ENCODE data around the gene MID1. TPM values are rescaled to one million over a fixed set of nuclear protein-coding genes. Genes with fewer than 3 reads are reported as not detected.

MID1 gene
- polyA plus RNA-seq, 4 donors: 12.9 to 28.0 (median 26.7) TPM

GRCh38 chrX:10450229-10450958, 170.0 kb downstream of the MID1 start:
- no peak for DNase-seq (ENCODE audit: low read depth in 4 of 4, low spot score in 3 of 4)

DNA sequence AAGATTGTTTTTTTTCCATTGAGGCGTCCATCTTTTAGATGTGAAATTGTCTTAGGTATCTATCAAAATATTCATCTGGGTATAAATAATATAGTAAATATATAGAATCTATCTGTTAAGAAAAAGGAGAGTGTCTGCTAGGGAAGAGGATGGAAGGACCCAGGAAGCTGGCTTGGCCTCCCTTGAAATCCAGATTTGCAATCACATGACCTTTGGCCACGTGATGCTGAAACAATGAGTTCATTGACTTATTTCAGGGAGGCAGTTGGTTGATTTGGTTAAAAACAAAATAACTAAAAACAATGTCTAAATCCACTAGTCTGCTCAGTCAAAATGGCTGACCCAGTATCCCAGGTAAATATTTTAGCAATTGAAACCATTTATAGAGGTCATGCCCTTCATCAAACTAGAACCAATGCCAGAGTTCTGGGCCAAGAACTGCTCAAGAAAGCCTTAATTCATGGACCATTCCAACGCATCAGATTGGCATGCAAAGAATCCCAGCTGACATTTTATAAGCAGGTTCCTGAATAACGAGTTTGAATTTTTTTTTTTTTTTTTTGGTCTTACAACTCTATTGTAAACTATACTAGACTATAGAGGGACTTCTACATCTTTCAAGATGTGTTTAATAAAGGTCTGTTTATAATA, 172.7 kb downstream of the MID1 start:
- DNase-seq (ENCODE audit: low read depth in 4 of 4, low spot score in 3 of 4): no peak

DNA sequence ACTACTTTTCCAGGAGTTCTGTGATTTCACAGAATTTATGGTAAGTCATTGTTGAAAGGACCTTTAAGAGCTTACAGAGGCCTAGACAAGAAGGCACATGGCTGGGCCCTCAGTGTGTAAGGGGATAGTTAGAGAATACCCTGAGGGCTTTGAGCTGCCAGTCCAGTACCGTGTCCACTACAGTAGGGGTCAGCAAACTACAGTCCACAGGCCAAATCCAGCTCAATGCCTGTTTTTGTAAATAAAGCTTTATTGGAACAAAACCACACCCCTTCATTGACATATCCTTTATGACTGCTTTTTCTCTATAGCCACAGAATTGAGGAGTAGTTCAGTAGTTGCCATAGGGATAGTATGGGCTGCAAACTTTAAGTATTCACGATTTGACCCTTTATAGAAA, 176.2 kb downstream of the MID1 start:
- no peak for DNase-seq (ENCODE audit: low read depth in 4 of 4, low spot score in 3 of 4)

GRCh38 chrX:10441464-10441863, 178.9 kb downstream of the MID1 start:
- no peak for DNase-seq (ENCODE audit: low read depth in 4 of 4, low spot score in 3 of 4)

DNA sequence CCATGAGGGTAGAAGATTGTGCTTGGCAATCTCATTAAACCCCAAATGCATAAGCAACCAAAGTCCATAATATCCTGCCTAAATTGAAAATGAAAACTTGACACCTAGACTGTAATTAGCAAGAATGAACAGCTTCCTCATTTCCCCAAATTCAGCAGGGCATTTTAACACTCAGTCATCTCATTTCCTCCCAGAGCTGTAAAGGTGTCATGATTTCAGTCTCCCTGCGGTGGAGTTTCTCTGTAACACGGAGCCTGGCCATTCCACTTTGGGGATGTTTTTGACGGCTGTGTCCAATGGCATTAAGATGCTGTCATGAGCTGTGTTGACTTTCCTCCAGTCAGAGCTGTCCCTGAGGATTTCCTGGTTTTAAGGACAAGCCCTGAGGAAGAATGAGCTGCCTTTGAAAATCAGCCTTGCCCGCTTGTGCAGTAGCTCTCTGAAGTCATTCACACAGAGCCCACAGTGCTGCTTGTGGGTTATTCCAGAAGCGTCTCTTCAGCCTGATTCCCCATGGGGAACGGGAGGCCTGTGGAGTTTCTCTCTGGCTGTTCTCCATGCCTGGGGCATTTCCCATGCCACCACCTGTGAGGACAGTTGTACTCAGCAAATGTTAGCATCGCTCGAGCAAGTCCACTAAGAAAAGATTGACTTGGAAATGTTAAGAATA, 187.0 kb downstream of the MID1 start:
- DNase-seq (ENCODE audit: low read depth in 4 of 4, low spot score in 3 of 4): no peak

GRCh38 chrX:10429908-10430307, 190.5 kb downstream of the MID1 start:
- no peak for DNase-seq (ENCODE audit: low read depth in 4 of 4, low spot score in 3 of 4)

DNA sequence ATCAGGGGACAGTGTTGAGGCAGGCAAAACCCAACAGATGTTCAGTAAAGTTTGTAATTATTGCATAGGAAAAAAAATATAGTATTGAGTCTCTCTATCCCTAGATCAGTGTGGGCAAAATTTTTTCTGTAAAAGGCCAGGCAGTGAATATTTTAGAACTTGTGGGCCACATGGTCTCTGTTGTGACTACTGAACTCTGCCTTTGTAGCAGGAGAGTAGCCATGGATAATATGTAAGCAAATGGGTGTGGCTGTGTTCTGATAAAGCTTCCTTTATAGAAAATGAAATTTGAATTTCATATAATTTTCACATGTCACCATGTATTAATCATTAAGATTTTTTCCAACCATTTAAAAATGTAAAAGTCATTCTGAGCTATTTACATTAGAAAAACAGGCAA, 193.1 kb downstream of the MID1 start:
- DNase-seq (ENCODE audit: low read depth in 4 of 4, low spot score in 3 of 4): no peak

DNA sequence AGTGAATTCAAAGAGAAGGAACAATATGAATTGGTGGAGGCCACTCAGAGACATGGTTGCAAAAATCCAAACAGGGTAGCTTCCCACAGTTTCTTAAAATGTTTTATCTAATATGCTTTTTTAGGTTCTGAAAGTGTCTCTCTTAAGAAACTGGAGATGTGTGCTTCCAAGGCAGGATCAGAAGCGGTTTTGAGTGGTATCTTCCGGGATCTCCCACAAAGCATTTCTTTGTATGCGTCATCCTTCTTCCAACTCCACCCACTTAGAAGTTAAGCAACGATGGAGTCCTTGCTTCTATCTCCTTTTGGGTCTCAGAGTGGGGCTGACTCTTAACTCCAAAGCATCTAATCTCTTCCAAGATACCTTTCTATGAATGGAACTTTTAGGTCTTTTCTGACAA, 196.7 kb downstream of the MID1 start:
- DNase-seq (ENCODE audit: low read depth in 4 of 4, low spot score in 3 of 4): no peak

DNA sequence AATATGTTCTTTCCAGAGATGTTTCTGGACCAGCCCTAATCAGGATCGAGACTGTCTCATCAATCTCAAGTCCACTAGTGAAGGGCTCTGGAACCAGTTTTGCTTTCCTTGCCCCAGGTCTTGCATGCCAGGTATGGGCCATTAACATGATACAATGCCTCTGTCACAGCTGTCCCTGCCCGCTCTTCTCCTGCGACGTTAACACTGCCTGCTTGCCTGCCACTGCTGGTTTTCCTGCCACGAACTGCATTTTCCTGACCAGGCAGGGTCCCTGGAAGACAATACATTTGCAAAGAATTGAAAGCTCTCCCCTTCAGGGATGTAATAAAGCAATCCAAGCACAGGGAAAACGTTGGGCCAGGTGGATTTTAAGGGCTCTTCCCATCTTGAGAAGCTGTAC, 200.3 kb downstream of the MID1 start:
- DNase-seq (ENCODE audit: low read depth in 4 of 4, low spot score in 3 of 4): no peak

GRCh38 chrX:10416424-10416823, 204.0 kb downstream of the MID1 start:
- DNase-seq (ENCODE audit: low read depth in 4 of 4, low spot score in 3 of 4): no peak

DNA sequence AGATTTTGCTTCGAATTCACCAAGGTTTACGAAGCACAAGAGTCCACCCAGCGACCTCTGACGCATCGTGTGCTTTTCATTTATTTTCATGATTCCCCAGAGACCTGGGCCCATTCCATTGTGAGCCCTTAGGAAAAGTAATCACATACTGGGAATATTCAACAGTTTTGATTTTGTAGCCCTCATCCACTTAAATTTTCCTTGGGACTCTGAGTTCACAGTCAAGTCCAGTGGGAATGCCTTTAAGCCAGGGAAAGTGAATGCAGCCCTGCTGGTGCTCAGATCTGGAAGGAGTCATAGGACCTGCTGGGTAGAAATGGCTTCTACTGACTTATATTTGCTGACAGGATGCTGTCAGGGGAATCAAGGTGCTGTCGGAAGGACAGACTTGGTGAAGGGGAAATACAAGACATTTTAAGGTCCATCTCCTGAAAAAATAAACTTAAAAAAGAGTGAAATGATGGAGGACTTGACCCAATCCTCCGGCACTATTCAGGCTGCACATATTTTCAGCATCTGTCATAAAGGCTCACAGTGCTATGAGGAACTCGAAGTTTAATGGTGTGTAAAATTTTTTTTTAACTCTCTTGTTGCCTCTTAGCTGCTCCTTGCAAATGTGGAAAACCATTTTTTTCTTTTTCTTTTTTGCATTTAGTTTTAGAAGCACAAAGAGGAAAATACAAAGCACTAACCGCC, 204.9 kb downstream of the MID1 start:
- no peak for DNase-seq (ENCODE audit: low read depth in 4 of 4, low spot score in 3 of 4)

DNA sequence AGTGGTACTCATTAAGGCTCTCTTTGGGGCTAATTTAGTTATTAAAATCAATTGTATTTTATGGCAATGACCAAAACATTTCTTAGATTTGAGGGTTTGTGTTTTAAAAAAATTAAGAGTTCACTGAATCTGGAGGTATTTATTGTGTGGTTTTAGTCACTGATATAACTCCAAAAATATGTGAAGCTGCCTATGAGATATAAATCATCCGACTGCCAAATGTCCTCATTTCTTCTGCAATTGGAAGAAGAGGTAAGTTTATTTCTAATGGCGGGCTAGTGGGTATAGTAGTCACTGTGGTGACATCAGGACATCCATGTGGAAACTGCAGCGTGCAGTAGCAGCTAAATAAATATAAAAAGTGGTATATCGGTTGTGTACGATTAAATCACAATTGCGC, 205.5 kb downstream of the MID1 start:
- DNase-seq (ENCODE audit: low read depth in 4 of 4, low spot score in 3 of 4): no peak

DNA sequence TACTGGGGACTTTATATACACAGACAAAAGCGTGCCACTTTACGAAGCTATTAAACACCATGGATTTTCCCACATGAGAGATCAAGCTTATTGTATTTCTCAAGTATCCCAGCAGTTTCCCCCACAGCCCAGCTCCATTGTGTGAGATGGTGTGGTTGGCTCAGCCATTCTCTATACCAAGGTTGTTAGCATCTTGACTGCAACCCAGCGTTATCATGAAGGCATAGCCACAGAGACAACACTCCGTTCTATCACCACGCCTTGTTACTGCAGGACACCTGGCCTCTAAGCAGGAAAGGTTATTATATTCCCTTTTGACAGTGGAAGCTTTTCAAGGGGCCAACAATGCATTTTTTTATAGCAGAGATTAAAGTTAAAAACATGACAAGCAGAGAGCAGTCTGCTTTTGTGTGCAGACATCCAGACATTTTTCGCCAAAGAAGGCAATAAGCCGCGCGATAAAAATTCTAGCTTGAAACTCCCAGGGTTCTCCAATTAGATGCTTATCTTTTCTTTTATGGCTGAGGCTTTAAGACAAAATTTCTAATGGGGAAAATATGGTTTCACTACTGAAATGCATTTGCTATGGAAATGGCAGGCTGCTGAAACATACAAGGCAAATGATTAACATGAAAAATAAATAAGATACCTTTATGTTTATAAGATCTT, 206.1 kb downstream of the MID1 start:
- DNase-seq (ENCODE audit: low read depth in 4 of 4, low spot score in 3 of 4): no peak

- DNase-seq (ENCODE audit: low read depth in 4 of 4, low spot score in 3 of 4): no peak
Observed at GRCh38 chrX:10404436-10404835, 215.9 kb downstream of the MID1 start.

DNA sequence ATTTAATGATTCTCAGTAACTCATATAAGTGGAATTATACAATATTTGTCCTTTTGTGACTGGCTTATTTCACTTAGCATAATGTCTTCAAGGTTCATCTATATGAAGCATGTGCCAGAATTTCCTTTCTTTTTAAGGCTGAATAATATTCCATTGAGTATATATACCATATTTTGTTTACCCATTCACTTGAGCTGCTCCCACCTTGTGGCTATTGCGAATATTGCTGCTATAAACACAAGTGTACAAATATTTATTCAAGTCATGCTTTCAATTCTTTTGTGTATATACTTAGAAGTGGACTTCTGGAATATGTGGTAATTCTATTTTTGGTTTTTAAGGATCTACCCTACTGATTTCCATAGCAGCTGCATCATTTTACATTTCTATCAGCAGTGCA, 219.1 kb downstream of the MID1 start:
- DNase-seq (ENCODE audit: low read depth in 4 of 4, low spot score in 3 of 4): no peak

- no peak for DNase-seq (ENCODE audit: low read depth in 4 of 4, low spot score in 3 of 4)
Observed at GRCh38 chrX:10399043-10399741, 221.2 kb downstream of the MID1 start.

DNA sequence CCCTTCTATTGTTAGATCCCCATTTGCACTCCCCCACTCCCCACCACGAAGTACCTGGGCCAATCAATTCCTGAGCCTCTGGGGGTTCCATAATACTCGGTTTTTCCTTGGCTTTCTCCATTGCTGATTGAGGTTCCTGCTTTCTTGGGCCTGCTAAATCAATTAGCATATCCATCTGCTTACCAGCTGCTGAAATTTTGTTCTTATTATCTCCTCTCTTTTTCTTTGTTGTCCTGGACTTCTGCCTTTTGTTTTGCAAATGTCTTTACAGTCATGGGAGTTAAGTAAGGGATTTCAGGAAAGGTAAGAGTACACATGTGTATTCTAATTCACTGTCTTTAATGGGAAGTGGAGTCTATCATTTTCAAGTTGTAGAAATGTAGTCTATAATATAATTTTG, 222.2 kb downstream of the MID1 start:
- no peak for DNase-seq (ENCODE audit: low read depth in 4 of 4, low spot score in 3 of 4)

DNA sequence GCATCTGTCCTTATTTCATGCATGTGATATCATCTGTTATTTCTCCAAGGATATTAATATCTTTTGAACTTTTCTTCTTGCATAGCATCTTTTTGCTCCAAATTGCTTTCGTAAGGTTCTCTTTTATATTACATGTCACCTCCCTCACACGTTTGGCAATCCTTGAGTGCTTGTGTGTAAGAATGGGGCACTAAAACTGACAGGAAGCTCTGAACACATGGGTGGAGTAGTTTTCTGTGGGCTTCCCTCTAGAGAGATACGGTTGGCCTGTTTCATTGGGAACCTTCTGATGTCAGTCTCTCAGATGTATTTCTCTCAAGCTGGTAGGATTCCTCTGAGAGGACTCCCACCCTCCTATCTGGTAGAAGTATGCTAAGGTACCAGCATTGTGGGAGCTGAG, 223.0 kb downstream of the MID1 start:
- no peak for DNase-seq (ENCODE audit: low read depth in 4 of 4, low spot score in 3 of 4)

DNA sequence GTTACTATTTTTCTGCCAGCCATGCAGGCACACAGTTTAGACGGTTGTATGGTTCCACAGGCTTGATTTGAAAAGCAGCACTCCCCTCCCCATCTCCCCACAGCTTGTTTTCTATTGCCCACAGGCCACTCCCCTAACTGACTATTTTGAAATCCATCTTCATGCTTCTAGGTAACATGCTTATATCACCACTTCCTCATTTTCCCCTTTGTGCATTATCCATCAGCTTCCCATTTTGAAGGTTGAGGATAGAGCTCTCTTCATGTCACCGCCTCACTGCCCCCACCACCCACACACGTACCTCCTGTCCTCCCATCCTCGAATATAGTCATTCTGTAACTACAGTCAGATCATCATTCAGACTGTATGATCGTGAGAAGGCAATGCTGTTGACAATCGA, 224.7 kb downstream of the MID1 start:
- no peak for DNase-seq (ENCODE audit: low read depth in 4 of 4, low spot score in 3 of 4)

Data from left renal pelvis (tissue), 4 donors.